Neural cell (in vitro differentiated cells): ENCODE data around the gene PLCB1. TPM values are rescaled to one million over a fixed set of nuclear protein-coding genes. Genes with fewer than 3 reads are reported as not detected.

Experiments
- H2AFZ ChIP-seq: fragments of 200-600, 300-800 bp; sonication (generic), shearing (Covaris generic); 2 replicates; pipeline ENCODE4 v1.6.0; 2014; ENCODE audit warnings: low read depth, mild to moderate bottlenecking, antibody characterized with exemption, low read length, moderate library complexity
- H3F3A ChIP-seq: fragments of 200-600 bp; shearing (Covaris generic); 2 replicates; pipeline ENCODE4 v1.6.1; 2016; ENCODE audit warnings: mild to moderate bottlenecking, moderate library complexity, mixed read lengths, antibody characterized with exemption, low read length; ENCODE audit not compliant: insufficient read depth, poor library complexity, severe bottlenecking
- H3K27ac ChIP-seq: fragments of 200-600, 300-800 bp; sonication (generic), shearing (Covaris generic); 2 replicates; pipeline ENCODE4 v1.5.1; 2014; ENCODE audit warnings: mild to moderate bottlenecking, low read length, moderate library complexity
- H3K27me3 ChIP-seq: fragments of 300-800, 200-600 bp; sonication (generic), shearing (Covaris generic); 2 replicates; pipeline ENCODE4 v1.6.0; 2014; ENCODE audit warnings: mild to moderate bottlenecking, low read depth, low read length, moderate library complexity; ENCODE audit not compliant: insufficient read depth
- H3K36me3 ChIP-seq: fragments of 300-800, 200-600 bp; sonication (generic), shearing (Covaris generic); 2 replicates; pipeline ENCODE4 v1.5.1; 2014; ENCODE audit warnings: mild to moderate bottlenecking, antibody characterized with exemption, low read length, moderate library complexity; ENCODE audit not compliant: insufficient read depth
- H3K4me2 ChIP-seq: fragments of 300-800, 200-600 bp; sonication (generic), shearing (Covaris generic); 2 replicates; pipeline ENCODE4 v1.6.0; 2014; ENCODE audit warnings: mild to moderate bottlenecking, low read length
- H3K4me3 ChIP-seq: fragments of 300-800, 200-600 bp; sonication (generic), shearing (Covaris generic); 2 replicates; pipeline ENCODE4 v1.5.1; 2014; ENCODE audit warnings: mild to moderate bottlenecking, low read length, moderate library complexity
- H3K79me2 ChIP-seq: fragments of 200-600 bp; shearing (Covaris generic); replicated peaks from 2 replicates; pipeline ENCODE4 v1.6.0; 2014; ENCODE audit warnings: mild to moderate bottlenecking, low read length, moderate library complexity; ENCODE audit not compliant: insufficient read depth
- H3K9ac ChIP-seq: fragments of 300-800, 200-600 bp; sonication (generic), shearing (Covaris generic); 2 replicates; pipeline ENCODE4 v1.6.1; 2016; ENCODE audit warnings: mild to moderate bottlenecking, low read length, mixed read lengths
- H3K9me2 ChIP-seq: fragments of 200-600 bp; shearing (Covaris generic); 2 replicates; pipeline ENCODE4 v1.6.1; 2016; ENCODE audit warnings: mild to moderate bottlenecking, low read length, mixed read lengths; ENCODE audit not compliant: insufficient read depth
- H3K9me3 ChIP-seq: fragments of 200-600, 300-800 bp; sonication (generic), shearing (Covaris generic); 2 replicates; pipeline ENCODE4 v1.6.1; 2016; ENCODE audit warnings: mild to moderate bottlenecking, mixed run types, low read length, moderate library complexity, mixed read lengths
- H4K20me1 ChIP-seq: fragments of 200-600 bp; shearing (Covaris generic); 2 replicates; pipeline ENCODE4 v1.6.1; 2016; ENCODE audit warnings: mild to moderate bottlenecking, mixed run types; ENCODE audit not compliant: insufficient read depth
- CTCF ChIP-seq: fragments of 450-650 bp; IDR thresholded peaks from 2 replicates; pipeline ENCODE4 v1.5.1; 2014; ENCODE audit warnings: antibody characterized with exemption, mild to moderate bottlenecking, moderate library complexity; ENCODE audit not compliant: poor library complexity, severe bottlenecking
- EP300 ChIP-seq: fragments of 450-650 bp; conservative IDR thresholded peaks from 2 replicates; pipeline ENCODE4 v1.6.1; 2014; ENCODE audit warnings: antibody characterized with exemption, mild to moderate bottlenecking, moderate library complexity; ENCODE audit not compliant: poor library complexity, severe bottlenecking
- EZH2 ChIP-seq: fragments of 200-600, 300-800 bp; shearing (Covaris generic), sonication (generic); IDR thresholded peaks from 2 replicates; pipeline ENCODE4 v1.6.1; 2014; ENCODE audit warnings: antibody characterized with exemption, low read length, borderline replicate concordance, mild to moderate bottlenecking; ENCODE audit not compliant: insufficient read depth, poor library complexity, severe bottlenecking
- MXI1 ChIP-seq: fragments of 450-650 bp; conservative IDR thresholded peaks from 2 replicates; pipeline ENCODE4 v1.6.1; 2014; ENCODE audit warnings: antibody characterized with exemption, mild to moderate bottlenecking; ENCODE audit not compliant: poor library complexity, severe bottlenecking
- POLR2AphosphoS5 ChIP-seq: IDR thresholded peaks from 2 replicates; pipeline ENCODE4 v1.6.1; 2012
- RAD21 ChIP-seq: fragments of 450-650 bp; conservative IDR thresholded peaks from 2 replicates; pipeline ENCODE4 v1.6.1; 2014; ENCODE audit warnings: antibody characterized with exemption, mild to moderate bottlenecking, moderate library complexity
- REST ChIP-seq: IDR thresholded peaks from 2 replicates; pipeline ENCODE4 v1.6.1; 2012; ENCODE audit warnings: borderline replicate concordance
- SMC3 ChIP-seq: fragments of 450-650 bp; conservative IDR thresholded peaks from 2 replicates; pipeline ENCODE4 v1.6.1; 2014; ENCODE audit warnings: antibody characterized with exemption, mild to moderate bottlenecking, moderate library complexity; ENCODE audit not compliant: poor library complexity
- TAF1 ChIP-seq: IDR thresholded peaks from 2 replicates; pipeline ENCODE4 v1.6.1; 2012; ENCODE audit warnings: low read depth
- polyA plus RNA-seq: library from polyadenylated mRNA; depleted of rRNA; stranded (reverse); fragments of >200 nt; gene quantifications from 2 replicates; pipeline ENCODE4 v1.2.3, GENCODE V29; 2014

Gene PLCB1
- polyA plus RNA-seq, 1 donor from 2014 or later, result 11.4 TPM

DNA sequence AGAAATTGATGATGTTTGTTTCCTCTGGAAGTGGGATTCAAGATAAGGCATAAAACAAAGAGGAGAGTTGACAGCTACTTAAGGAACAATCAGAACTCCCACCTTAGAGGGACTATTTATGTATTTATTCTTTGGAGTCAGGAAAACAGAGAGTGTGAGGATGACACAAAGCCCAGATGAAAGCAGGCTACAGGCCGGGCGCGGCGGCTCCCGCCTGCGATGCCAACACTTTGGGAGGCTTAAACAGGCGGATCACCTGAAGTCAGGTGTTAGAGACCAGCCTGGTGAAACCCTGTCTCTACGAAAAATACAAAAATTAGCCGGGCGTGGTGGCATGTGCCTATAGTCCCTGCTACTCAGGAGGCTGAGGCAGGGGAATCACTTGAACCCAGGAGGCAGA is 543.8 kb downstream of the PLCB1 start:
- Histone ChIP-seq H3K9ac (no peak overlapping the region), H3K27me3 (no peaks in the 10 kb centered on the region), H3K79me2 (no peaks in the 10 kb centered on the region), H3F3A (no peaks in the 10 kb centered on the region), H3K9me2 (no peaks in the 10 kb centered on the region), H4K20me1 (no peaks in the 10 kb centered on the region), H3K27ac (no peak overlapping the region), H2AFZ (no peak overlapping the region), H3K4me2 (no peak overlapping the region), H3K9me3 (no peaks in the 10 kb centered on the region), H3K4me3 (no peak overlapping the region), H3K36me3 (no peaks in the 10 kb centered on the region)
- TF ChIP-seq RAD21, result no peak
- TF ChIP-seq SMC3, result no peak

- H3K79me2 ChIP-seq, result no peaks in the 10 kb centered on the region
- no peak overlapping the region for H3K9ac ChIP-seq
- no peak overlapping the region for H2AFZ ChIP-seq
- H4K20me1 ChIP-seq, result no peaks in the 10 kb centered on the region
- no peaks in the 10 kb centered on the region for H3K36me3 ChIP-seq
- no peaks in the 10 kb centered on the region for H3K9me2 ChIP-seq
- H3K9me3 ChIP-seq, result no peaks in the 10 kb centered on the region
- H3K27ac ChIP-seq, result no peak overlapping the region
- no peak overlapping the region for H3K4me3 ChIP-seq
- TF ChIP-seq EZH2, result no peak
- H3F3A ChIP-seq, result no peaks in the 10 kb centered on the region
- H3K27me3 ChIP-seq, result no peaks in the 10 kb centered on the region
- no peak overlapping the region for H3K4me2 ChIP-seq
Measured at GRCh38 chr20:8678098-8678776, 546.2 kb downstream of the PLCB1 start.

- H3K27me3 ChIP-seq, result no peaks in the 10 kb centered on the region
- H2AFZ ChIP-seq, result no peak overlapping the region
- H3K9me3 ChIP-seq, result no peaks in the 10 kb centered on the region
- no peak for TF ChIP-seq SMC3
- TF ChIP-seq REST, result no peak
- no peak overlapping the region for H3K4me3 ChIP-seq
- H3K4me2 ChIP-seq, result no peak overlapping the region
- no peaks in the 10 kb centered on the region for H3K79me2 ChIP-seq
- H3K36me3 ChIP-seq, result no peaks in the 10 kb centered on the region
- H3K27ac ChIP-seq, result no peak overlapping the region
- H3F3A ChIP-seq, result no peaks in the 10 kb centered on the region
- H4K20me1 ChIP-seq, result no peaks in the 10 kb centered on the region
- no peaks in the 10 kb centered on the region for H3K9me2 ChIP-seq
- H3K9ac ChIP-seq, result no peak overlapping the region
Measured at GRCh38 chr20:8689337-8689736, 557.3 kb downstream of the PLCB1 start.

DNA sequence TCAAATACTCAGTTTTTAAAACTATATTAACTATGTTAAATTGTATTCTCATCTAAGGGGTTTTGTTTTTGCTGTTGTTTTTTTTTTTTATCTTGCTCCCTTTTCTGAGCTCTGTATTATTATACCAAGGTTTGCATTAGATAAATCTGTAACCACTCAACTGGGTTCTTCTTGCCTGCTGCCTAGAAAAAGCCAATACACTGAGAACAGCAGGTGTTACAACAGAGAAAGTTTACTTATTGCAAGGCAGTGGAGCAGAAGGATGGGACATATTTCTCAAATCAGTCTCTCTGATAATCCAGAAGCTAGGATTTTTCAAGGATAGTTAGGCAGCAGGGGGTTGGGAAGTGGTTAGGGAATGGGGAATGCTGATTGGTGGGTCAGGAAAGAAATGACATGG is 558.0 kb downstream of the PLCB1 start:
- H3K9ac ChIP-seq, result no peak overlapping the region
- H3K27me3 ChIP-seq, result no peaks in the 10 kb centered on the region
- no peaks in the 10 kb centered on the region for H3K79me2 ChIP-seq
- H3K4me3 ChIP-seq, result no peak overlapping the region
- no peaks in the 10 kb centered on the region for H3K9me3 ChIP-seq
- H3K9me2 ChIP-seq, result no peaks in the 10 kb centered on the region
- H3K4me2 ChIP-seq, result no peak overlapping the region
- H3F3A ChIP-seq, result no peaks in the 10 kb centered on the region
- no peaks in the 10 kb centered on the region for H3K36me3 ChIP-seq
- no peak overlapping the region for H2AFZ ChIP-seq
- H3K27ac ChIP-seq, result no peak overlapping the region
- H4K20me1 ChIP-seq, result no peaks in the 10 kb centered on the region
- TF ChIP-seq REST (no peak), EZH2 (no peak), MXI1 (no peak), EP300 (no peak), TAF1 (no peak), SMC3 (no peak), CTCF (no peak), POLR2AphosphoS5 (no peak)
